ENCODE measurements around the gene NOD1. TPM values are rescaled to one million over a fixed set of nuclear protein-coding genes. Genes with fewer than 3 reads are reported as not detected.

The NOD1 gene
- total RNA-seq, 4 donors from 2014 or later: 17.6 to 36.5 (median 23.0) TPM

GRCh38 chr7:30465046-30465810 is 13.4 kb downstream of the NOD1 start:
- TF ChIP-seq, protein P1, sequence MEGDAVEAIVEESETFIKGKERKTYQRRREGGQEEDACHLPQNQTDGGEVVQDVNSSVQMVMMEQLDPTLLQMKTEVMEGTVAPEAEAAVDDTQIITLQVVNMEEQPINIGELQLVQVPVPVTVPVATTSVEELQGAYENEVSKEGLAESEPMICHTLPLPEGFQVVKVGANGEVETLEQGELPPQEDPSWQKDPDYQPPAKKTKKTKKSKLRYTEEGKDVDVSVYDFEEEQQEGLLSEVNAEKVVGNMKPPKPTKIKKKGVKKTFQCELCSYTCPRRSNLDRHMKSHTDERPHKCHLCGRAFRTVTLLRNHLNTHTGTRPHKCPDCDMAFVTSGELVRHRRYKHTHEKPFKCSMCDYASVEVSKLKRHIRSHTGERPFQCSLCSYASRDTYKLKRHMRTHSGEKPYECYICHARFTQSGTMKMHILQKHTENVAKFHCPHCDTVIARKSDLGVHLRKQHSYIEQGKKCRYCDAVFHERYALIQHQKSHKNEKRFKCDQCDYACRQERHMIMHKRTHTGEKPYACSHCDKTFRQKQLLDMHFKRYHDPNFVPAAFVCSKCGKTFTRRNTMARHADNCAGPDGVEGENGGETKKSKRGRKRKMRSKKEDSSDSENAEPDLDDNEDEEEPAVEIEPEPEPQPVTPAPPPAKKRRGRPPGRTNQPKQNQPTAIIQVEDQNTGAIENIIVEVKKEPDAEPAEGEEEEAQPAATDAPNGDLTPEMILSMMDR (IDR thresholded peaks at IDR 0.05; ENCODE audit: low read depth): no peak

- TF ChIP-seq, protein P1 (IDR thresholded peaks at IDR 0.05; ENCODE audit: low read depth): no peak
Observed at GRCh38 chr7:30464231-30464671, 14.3 kb downstream of the NOD1 start.

DNA sequence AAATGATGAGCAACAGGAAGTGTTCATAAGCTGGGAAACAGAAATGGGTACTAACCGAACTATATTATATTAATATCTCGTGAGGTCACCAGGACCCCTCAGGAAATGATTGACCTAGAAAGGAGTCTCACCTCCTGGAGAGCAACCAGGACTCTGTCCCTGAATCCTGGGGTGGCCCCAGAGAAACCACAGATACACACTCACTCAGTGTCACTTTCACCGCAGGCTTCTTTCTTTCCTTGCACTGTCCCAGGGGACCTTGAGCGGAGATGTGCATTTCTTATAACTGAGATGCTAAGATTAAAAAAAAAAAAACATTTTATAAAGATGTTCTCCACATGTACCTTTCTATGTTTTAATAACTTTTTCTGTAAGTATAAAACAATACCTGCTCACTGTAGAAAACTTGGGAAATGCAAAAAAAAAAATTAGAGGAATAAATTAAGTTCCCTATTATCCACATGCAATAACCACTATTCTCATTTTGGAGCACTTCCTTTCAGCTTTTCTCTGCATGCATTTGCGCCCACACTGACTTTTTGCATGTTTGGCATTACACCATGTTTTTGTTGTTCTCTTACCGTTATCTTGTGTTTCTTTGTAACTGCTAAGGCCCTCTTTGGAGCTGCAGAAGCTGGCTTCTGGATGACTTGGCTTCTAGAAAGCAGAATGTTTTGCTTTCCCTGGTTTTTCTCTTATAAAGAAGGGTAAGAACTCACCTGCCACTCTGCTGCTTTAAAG is 15.0 kb downstream of the NOD1 start:
- TF ChIP-seq, protein P1 (IDR thresholded peaks at IDR 0.05; ENCODE audit: low read depth): no peak

DNA sequence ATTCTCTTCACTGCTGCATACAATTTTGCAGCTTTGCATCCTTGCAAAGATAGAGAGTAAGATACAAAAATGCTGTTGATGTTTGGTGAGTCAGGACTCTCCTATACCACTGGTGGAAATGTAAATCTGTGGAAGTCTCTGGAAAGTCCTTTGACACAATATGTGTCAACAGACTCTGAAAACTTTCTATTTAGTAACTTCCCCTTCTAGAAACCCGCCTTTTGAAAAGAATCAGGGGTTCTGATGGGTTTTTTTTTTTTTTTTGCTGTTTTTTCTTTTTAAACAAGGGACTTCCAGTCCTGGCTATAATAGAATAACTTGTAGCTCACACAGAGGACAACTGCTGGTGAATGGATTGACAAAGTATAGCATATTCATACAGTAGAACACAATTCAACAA is 16.4 kb downstream of the NOD1 start:
- TF ChIP-seq, protein P1 (IDR thresholded peaks at IDR 0.05; ENCODE audit: low read depth): no peak

DNA sequence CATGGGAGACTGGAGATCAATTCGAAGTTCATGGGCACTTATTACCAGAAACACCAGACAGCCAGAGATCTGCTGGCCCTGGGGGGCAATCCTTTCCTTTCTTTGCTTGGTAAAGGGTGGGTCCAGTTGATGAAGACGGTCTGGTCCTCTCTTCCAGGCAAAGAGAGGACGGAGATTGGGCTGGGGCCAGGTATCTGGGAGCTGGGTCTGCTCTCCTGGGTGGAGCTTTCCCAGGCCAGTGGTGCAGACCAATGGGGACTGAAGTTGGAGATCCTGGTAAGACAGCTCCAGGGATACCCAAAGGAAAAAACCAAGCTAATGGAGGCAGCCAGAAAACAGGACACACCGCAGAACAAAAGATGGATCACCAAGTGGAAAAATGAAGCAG is 18.3 kb downstream of the NOD1 start:
- TF ChIP-seq, protein P1 (IDR thresholded peaks at IDR 0.05; ENCODE audit: low read depth): no peak

- TF ChIP-seq, protein P1 (IDR thresholded peaks at IDR 0.05; ENCODE audit: low read depth): no peak
Observed at GRCh38 chr7:30459591-30460245, 18.9 kb downstream of the NOD1 start.

- TF ChIP-seq, protein P1 (IDR thresholded peaks at IDR 0.05; ENCODE audit: low read depth): no peak
Observed at GRCh38 chr7:30458311-30458710, 20.3 kb downstream of the NOD1 start.

All from subcutaneous adipose tissue (tissue), 4 donors.